GM21360 (cell line): ENCODE measurements around the gene CEP70.
"Not testable (repeated sequence)": the region's sequence is repeated elsewhere in the genome, so short reads cannot be mapped to it uniquely, and the experiment has no call there.

Experiments
- ATAC-seq: cut with Tn5 transposase; IDR thresholded peaks from one replicate; pipeline ENCODE4 v1.9.1; 2021; ENCODE audit warnings: mild to moderate bottlenecking, moderate library complexity; ENCODE audit not compliant: unreplicated experiment

The CEP70 gene

DNA sequence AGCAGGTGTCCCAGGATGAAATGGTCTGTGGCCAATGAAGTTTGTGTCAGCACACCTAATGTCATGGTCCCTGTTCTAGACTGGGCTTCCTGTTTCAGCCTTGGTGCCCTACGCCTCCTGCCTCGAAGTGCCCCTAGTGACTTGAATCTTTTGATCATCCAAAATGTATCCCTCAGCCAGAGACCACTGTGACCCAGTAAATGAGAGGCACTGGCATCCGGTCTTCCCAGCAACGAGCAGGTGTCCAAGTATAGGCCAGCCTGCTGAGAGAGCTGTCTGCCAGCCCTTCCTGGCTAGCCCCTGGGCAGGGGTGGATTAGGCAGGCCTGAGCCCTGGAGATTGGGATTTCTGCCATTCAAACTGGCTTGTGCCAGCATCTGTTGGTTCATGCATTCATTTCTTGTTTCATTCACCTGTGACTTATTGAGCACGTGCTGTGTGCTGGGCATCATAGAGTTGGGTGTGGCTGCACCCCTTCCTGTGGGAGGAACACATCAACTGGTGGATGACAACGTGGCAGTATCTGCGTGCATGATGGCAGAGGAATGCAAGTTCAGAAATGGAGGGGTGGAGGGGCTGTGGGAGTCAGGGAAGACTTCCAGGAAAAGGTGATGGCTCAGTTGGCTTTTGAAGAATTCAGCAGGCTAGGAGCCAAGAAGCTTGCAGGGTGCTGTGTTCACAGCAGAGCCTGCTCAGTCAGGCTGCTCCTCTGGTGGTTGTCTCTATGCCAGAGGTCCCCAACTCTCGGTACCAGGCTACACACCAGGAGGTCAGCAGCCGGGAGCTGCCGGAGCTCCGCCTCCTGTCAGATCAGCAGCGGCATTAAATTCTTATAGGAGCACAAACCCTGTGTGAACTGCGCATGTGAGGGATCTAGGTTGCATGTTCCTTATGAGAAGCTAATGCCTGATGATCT lies 138.0 kb downstream of the CEP70 start:
- no peak for ATAC-seq

DNA sequence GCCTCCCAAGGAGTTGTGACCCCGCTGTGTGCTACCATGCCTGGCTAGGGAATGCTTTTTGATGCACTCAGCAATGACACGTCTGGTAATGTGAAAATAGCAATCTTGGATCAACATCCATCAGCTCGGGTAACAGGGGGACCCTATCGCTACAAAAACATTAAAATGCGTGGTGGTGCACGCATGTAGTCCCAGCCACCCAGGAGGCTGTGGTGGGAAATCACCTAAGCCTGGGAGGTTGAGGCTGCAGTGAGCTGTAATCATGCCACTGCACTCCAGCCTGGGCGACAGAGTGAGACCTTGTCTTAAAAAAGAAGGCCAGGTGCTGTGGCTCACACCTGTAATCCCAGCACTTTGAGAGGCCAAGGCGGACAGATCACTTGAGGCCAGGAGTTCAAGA lies 140.1 kb downstream of the CEP70 start:
- ATAC-seq = not testable (repeated sequence)

DNA sequence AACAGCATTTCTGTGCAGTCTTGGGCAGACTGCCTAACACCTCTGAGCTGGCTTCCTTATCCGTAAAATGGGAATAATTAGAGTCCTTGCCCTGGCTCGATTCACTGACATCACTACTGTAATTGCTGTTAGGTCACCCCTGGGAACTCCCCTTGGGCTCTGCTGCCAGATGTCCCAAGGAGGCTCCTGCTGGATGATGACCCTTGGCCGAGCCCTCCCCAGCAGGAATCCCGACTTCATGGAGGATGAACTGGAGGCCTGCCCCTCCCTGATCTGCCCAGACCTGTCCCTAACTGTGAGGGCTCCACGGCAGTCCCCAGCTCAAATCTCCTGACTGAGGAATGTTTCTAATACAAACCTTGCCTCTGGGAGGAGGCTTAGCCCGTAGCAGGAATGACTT lies 141.6 kb downstream of the CEP70 start:
- ATAC-seq = no peak

DNA sequence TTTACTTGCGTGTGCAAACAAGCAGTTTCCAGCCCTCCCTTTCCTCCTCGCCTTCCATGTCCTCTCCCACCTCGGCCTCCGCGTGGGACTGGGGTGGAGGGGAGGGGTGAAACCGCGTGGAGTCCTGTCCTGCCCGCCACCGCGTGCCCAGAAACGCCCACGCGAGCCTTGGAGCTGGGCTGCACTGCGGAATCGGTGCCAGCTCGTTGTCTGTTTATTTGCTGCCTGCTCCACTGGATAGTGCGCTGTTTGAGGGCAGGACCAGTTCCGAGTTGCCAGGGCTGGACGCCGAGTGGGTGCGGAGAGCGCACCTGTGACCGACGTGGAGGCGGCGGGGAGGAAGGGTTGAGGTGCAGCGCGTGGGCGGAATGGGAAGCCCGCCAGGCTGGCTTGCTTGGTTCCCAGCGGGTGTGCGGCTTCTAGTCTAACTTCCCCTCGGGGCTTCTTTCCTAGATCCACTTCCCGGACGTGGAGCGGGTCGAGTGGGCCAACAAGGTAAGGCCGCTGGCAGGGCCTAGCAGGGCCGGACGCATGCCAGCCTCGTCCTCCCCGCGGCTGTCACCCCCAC lies 142.4 kb downstream of the CEP70 start:
- ATAC-seq = no peak

DNA sequence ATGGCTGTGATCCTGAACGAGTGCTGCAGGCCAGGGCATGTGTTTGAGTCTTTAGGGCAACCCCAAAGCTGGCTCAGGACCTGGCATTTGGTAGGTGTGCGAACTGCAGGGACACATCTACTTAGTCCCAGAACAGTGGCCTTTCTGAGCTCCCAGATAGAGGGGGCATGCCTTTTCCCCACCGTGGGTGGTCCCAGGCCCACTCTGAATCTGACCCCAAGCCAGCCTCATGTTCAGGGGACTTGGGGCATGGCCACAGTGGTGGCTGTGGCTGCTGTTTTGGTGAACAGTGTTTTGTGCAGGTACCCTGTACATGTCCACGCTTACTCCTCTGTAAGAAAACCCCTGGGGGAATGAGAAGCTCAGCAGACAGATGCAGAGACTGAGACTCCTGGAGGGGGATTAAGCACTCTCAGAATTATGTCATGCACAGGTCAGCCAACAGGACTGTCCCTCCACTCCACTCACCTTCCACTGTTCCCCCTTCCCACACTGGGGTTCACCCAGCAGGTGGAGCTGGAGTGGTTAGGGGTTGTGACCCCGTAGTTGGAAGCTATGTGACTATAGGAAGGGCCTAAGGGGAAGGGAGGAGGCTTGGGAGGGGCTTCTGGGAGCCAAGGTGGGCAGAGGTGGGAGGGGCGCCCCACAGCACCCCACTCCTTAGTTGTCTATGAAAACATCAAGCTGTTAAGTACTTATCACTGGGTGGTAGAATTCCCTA lies 143.2 kb downstream of the CEP70 start:
- ATAC-seq = no peak

DNA sequence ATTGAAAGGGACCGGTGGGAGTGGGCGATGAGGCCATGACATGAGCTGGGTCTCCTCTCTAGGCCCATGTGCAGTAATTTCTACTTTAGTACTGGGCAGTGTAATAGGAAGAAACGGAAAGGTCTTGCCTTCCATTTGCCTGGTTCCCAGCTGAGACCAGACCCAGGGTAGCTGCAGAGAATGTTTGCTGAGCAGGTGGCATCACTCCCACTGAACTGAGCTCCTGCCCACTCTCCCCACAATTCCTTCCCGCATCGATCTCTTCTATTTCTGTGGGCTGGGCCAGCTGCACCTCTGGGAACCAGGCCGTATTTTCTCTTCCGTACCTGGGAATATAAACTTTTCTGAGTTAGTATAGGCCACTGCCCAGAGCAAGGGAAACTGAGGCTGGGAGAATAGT lies 143.9 kb downstream of the CEP70 start:
- ATAC-seq = no peak

DNA sequence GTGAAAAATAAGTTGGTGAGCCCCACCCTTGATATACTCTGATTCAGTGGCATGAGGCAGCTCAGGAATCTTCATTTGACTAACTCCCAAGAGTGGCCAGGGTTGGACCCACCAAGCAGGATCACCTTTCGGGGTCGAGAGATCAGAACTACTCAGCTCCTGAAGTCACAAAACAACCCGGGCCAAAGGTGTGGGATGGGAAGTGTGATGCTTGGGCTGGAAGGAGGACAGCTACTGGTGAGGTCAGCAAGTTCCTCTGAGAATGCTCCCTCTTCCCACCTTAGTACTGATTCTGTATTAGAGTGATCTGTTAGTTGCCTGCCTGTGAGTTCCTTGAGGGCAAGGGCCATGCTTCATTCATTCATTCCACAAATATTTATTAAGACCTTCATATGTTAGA lies 144.6 kb downstream of the CEP70 start:
- no peak for ATAC-seq

DNA sequence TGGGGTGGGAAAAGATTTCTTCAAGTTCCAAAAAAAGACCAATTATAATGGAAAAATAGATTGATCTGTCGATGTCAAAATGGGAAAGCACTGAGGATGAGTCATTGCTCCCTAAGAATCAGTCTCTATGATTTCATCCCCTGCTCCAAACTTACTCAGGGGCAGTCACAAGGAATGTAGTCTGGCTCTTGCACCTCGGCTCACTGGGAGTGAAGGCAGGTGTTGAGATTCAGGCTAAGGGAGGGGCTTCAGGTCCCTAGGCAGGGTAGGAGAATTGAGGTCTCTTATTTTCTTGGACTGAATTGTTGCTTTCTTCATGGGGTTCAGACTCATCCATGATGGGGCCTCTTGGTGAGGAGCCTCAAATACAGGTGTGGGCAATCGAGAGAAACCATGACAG lies 145.4 kb downstream of the CEP70 start:
- ATAC-seq = no peak

DNA sequence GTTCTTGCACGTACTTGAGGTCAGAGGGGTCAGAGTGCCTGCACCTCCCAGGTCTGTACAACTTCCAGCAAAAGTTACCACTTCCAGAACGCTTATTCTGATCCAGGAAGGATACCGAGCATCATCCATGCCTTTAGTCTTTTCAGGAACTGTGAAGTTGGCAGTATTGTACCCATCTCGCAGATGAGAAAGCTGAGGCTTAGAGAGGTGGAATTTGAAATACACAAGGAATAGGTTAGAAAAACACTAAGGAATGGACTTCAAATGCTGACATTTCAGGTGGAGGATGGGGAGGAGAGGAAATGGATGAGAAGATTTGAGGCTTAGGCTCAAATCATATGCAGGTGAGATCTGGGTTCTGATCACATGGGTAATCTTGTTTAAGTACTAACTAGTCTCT lies 148.4 kb downstream of the CEP70 start:
- no peak for ATAC-seq

DNA sequence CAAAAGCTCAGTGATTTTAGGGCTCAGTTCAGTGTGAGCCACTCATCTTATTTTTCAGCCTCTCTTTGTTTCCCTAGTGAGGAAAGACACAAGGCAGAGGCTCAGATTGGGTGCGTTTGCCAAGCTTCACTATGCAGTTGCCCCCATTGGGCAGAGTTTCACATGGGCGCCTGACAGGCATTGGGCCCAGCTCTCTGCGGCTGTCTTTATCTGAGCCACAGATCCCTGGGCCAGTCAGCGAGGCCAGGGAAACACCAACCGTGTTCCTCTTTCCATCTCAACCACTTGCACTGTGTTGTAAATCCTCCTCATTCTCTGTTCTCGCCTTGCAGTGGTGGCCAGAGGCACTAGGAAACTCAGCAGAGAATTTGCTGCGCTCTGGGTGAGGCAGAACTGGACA lies 148.8 kb downstream of the CEP70 start:
- ATAC-seq = no peak
